Measurements from ENCODE around the gene HINT1. TPM values are rescaled to one million over a fixed set of nuclear protein-coding genes. Genes with fewer than 3 reads are reported as not detected.
"Not testable (repeated sequence)": the region's sequence is repeated elsewhere in the genome, so short reads cannot be mapped to it uniquely, and the experiment has no call there.

HINT1 gene
- total RNA-seq, 1 donor: 134 TPM

DNA sequence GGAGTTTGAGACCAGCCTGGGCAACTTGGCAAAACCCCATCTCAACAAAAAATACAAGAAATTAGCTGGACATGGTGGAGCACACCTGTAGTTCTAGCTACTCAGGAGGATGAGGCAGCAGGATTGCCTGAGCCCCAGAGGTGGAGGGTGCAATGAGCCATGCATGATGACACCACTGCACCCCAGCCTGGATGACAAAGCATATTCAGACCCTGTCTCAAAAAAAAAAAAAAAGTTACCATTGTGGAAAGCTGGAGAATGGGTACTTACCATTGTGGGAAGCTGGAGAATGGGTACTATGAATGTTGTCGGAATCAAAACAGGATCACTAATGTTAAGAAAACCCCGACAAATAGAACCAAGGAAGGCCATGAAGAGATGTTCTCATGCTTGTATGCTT lies 25.7 kb downstream of the HINT1 start:
- no peak for DNase-seq (ENCODE audit: insufficient read length, low spot score, missing footprints)
- no peaks in the 10 kb centered on the region for H3K79me2 ChIP-seq (ENCODE audit: insufficient read depth, low read length)

DNA sequence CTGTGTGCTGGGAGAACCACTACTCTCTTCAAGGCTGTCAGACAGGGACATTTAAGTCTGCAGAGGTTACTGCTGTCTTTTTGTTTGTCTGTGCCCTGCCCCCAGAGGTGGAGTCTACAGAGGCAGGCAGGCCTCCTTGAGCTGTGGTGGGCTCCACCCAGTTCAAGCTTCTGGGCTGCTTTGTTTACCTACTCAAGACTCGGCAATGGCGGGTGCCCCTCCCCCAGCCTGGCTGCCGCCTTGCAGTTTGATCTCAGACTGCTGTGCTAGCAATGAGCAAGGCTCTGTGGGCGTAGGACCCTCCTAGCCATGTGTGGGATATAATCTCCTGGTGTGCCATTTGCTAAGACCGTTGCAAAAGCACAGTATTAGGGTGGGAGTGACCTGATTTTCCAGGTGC lies 26.6 kb downstream of the HINT1 start:
- H3K27me3 ChIP-seq (ENCODE audit: insufficient read depth, low read length); H3K27ac ChIP-seq (ENCODE audit: low read depth, low read length); H3K79me2 ChIP-seq (ENCODE audit: insufficient read depth, low read length); H3K4me2 ChIP-seq (ENCODE audit: insufficient read depth, low read length); H2AFZ ChIP-seq (ENCODE audit: low read length); H3K36me3 ChIP-seq (ENCODE audit: insufficient read depth, low read length); H3K9me3 ChIP-seq (ENCODE audit: low read depth, low read length); H3K4me1 ChIP-seq (ENCODE audit: insufficient read depth, low read length); H3K4me3 ChIP-seq (ENCODE audit: insufficient read depth, low read length); DNase-seq (ENCODE audit: insufficient read length, low spot score, missing footprints); H4K20me1 ChIP-seq (ENCODE audit: insufficient read depth, low read length): not testable (repeated sequence)

More for the DNA sequence above, 25.7 kb downstream of the HINT1 start:
- no peak overlapping the region for H3K4me3 ChIP-seq (ENCODE audit: insufficient read depth, low read length)
- no peak overlapping the region for H3K4me2 ChIP-seq (ENCODE audit: insufficient read depth, low read length)
- no peak overlapping the region for H2AFZ ChIP-seq (ENCODE audit: low read length)
- no peaks in the 10 kb centered on the region for H4K20me1 ChIP-seq (ENCODE audit: insufficient read depth, low read length)
- no peaks in the 10 kb centered on the region for H3K27me3 ChIP-seq (ENCODE audit: insufficient read depth, low read length)
- H3K27ac ChIP-seq (ENCODE audit: low read depth, low read length): no peak overlapping the region
- no peaks in the 10 kb centered on the region for H3K9me3 ChIP-seq (ENCODE audit: low read depth, low read length)
- H3K36me3 ChIP-seq (ENCODE audit: insufficient read depth, low read length): no peaks in the 10 kb centered on the region
- H3K4me1 ChIP-seq (ENCODE audit: insufficient read depth, low read length): no peaks in the 10 kb centered on the region
- TF ChIP-seq, protein P1, sequence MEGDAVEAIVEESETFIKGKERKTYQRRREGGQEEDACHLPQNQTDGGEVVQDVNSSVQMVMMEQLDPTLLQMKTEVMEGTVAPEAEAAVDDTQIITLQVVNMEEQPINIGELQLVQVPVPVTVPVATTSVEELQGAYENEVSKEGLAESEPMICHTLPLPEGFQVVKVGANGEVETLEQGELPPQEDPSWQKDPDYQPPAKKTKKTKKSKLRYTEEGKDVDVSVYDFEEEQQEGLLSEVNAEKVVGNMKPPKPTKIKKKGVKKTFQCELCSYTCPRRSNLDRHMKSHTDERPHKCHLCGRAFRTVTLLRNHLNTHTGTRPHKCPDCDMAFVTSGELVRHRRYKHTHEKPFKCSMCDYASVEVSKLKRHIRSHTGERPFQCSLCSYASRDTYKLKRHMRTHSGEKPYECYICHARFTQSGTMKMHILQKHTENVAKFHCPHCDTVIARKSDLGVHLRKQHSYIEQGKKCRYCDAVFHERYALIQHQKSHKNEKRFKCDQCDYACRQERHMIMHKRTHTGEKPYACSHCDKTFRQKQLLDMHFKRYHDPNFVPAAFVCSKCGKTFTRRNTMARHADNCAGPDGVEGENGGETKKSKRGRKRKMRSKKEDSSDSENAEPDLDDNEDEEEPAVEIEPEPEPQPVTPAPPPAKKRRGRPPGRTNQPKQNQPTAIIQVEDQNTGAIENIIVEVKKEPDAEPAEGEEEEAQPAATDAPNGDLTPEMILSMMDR (IDR thresholded peaks at IDR 0.05; ENCODE audit: extremely low read depth, low read depth, low read length): no peak

DNA sequence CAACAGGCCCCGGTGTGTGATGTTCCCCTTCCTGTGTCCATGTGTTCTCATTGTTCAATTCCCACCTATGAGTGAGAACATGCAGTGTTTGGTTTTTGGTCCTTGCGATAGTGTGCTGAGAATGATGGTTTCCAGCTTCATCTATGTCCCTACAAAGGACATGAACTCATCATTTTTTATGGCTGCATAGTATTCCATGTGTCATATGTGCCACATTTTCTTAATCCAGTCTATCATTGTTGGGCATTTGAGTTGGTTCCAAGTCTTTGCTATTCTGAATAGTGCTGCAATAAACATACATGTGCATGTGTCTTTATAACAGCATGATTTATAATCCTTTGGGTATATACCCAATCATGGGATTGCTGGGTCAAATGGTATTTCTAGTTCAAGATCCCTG lies 32.0 kb downstream of the HINT1 start:
- not testable (repeated sequence) for H3K27ac ChIP-seq (ENCODE audit: low read depth, low read length); DNase-seq (ENCODE audit: insufficient read length, low spot score, missing footprints); H3K4me1 ChIP-seq (ENCODE audit: insufficient read depth, low read length); H3K4me3 ChIP-seq (ENCODE audit: insufficient read depth, low read length); H4K20me1 ChIP-seq (ENCODE audit: insufficient read depth, low read length); H3K36me3 ChIP-seq (ENCODE audit: insufficient read depth, low read length); H3K27me3 ChIP-seq (ENCODE audit: insufficient read depth, low read length); H2AFZ ChIP-seq (ENCODE audit: low read length); H3K4me2 ChIP-seq (ENCODE audit: insufficient read depth, low read length); H3K79me2 ChIP-seq (ENCODE audit: insufficient read depth, low read length); H3K9me3 ChIP-seq (ENCODE audit: low read depth, low read length)

DNA sequence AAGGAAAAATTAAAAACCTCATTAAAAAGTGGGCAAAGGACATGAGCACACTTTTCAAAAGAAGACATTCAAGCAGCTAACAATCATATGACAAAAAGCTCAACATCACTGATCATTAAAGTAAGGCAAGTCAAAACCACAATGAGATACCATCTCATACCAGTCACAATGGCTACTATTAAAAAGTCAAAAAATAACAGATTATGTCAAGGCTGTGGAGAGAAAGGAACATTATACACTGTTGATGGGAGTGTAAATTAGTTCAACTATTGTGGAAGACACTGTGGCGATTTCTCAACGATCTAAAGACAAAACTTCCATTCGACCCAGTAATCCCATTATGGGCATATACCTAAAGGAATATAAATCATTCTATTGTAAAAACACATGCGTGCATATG lies 35.8 kb downstream of the HINT1 start:
- no peaks in the 10 kb centered on the region for H3K27me3 ChIP-seq (ENCODE audit: insufficient read depth, low read length)
- no peaks in the 10 kb centered on the region for H3K36me3 ChIP-seq (ENCODE audit: insufficient read depth, low read length)
- H3K9me3 ChIP-seq (ENCODE audit: low read depth, low read length): no peaks in the 10 kb centered on the region
- no peaks in the 10 kb centered on the region for H3K79me2 ChIP-seq (ENCODE audit: insufficient read depth, low read length)
- no peak overlapping the region for H3K27ac ChIP-seq (ENCODE audit: low read depth, low read length)
- H4K20me1 ChIP-seq (ENCODE audit: insufficient read depth, low read length): no peaks in the 10 kb centered on the region
- no peak overlapping the region for H2AFZ ChIP-seq (ENCODE audit: low read length)
- no peaks in the 10 kb centered on the region for H3K4me1 ChIP-seq (ENCODE audit: insufficient read depth, low read length)
- no peak overlapping the region for H3K4me2 ChIP-seq (ENCODE audit: insufficient read depth, low read length)
- no peak overlapping the region for H3K4me3 ChIP-seq (ENCODE audit: insufficient read depth, low read length)
- TF ChIP-seq, protein P1 (IDR thresholded peaks at IDR 0.05; ENCODE audit: extremely low read depth, low read depth, low read length): no peak
- DNase-seq (ENCODE audit: insufficient read length, low spot score, missing footprints): no peak

DNA sequence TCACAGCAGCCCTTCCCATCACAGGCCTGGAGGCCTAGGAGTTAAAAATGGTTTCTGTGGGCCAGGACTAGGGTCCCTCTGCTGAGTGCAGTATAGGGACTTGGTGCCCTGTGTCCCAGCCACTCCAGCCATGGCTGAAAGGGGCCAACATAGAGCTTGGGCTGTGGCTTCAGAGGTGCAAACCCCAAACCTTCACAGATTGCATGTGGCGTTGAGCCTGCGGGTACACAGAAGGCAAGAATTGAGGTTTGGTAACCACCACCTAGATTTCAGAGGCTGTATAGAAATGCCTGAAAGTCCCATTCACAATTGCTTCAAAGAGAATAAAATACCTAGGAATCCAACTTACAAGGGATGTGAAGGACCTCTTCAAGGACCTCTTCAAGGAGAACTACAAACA lies 37.8 kb downstream of the HINT1 start:
- not testable (repeated sequence) for H3K79me2 ChIP-seq (ENCODE audit: insufficient read depth, low read length); H3K4me1 ChIP-seq (ENCODE audit: insufficient read depth, low read length); H4K20me1 ChIP-seq (ENCODE audit: insufficient read depth, low read length); DNase-seq (ENCODE audit: insufficient read length, low spot score, missing footprints); H3K4me2 ChIP-seq (ENCODE audit: insufficient read depth, low read length); H3K4me3 ChIP-seq (ENCODE audit: insufficient read depth, low read length); H3K36me3 ChIP-seq (ENCODE audit: insufficient read depth, low read length); H3K27ac ChIP-seq (ENCODE audit: low read depth, low read length); H3K27me3 ChIP-seq (ENCODE audit: insufficient read depth, low read length); H3K9me3 ChIP-seq (ENCODE audit: low read depth, low read length); H2AFZ ChIP-seq (ENCODE audit: low read length)

Measured in osteoblast (primary cell).